K562 (cell line): Measurements from ENCODE around the gene GRIP1. TPM values are rescaled to one million over a fixed set of nuclear protein-coding genes. Genes with fewer than 3 reads are reported as not detected.
A peak's percentile ranks its signal among the peaks of the same experiment; 100 is the strongest.

Source experiments
- ATAC-seq: fragments of 200-7000 bp; cut with Tn5 transposase; 3 replicates; pipeline ENCODE4 v1.9.1; 2020; ENCODE audit warnings: moderate library complexity
- BruUV-seq: library from RNA; stranded (reverse); fragments of 400-500 nt; replicated peaks from 2 replicates; lab custom pipeline; 2021; lab: Mats Ljungman, UMichigan
- CTCF ChIA-PET: fragments of 300-600 bp; formaldehyde crosslinking; extraction: SDS; loops from one replicate; lab custom pipeline; 2021; ENCODE audit warnings: low intra/inter-chr PET ratio; lab: Yijun Ruan, JAX
- POLR2A ChIA-PET: fragments of 300-600, 350-650 bp; sonication (Branson Sonifier 250); formaldehyde crosslinking; extraction: SDS; loops from one replicate; lab custom pipeline; 2021; ENCODE audit warnings: antibody characterized with exemption, inconsistent platforms; lab: Yijun Ruan, JAX
- DNase-seq, 4 experiments: peaks; one replicate each; pipeline versions ENCODE4 v3.0.0 to v3.0.0-alpha.2; 2011 to 2018; ENCODE audit warnings: low spot score in 3 of 4, mixed read lengths in 3 of 4; ENCODE audit errors: extremely low read depth in 1 of 4
- FAIRE-seq: peaks from 2 replicates; lab custom pipeline; 2011; peaks lifted over from hg19 to GRCh38; lab: Jason Lieb, UNC
- H2AFZ ChIP-seq: 2 replicates; pipeline ENCODE4 v1.6.0; 2011; ENCODE audit warnings: low read depth, low read length, control low read depth, inconsistent platforms
- H3K27ac ChIP-seq: fragments of 200-600 bp; 3 replicates; pipeline ENCODE4 v1.8.0; 2011; ENCODE audit warnings: low read depth, mild to moderate bottlenecking, control low read depth, inconsistent platforms, low read length, moderate library complexity, mixed read lengths; ENCODE audit errors: extremely low read depth
- H3K27me3 ChIP-seq, 2 experiments: fragments of 300-600 bp in 1 of 2; 2 replicates in 1 of 2; 3 replicates in 1 of 2; pipeline versions ENCODE4 v1.6.0 to v1.8.0; 2011; ENCODE audit warnings: inconsistent platforms in 2 of 2, low read length in 2 of 2, mild to moderate bottlenecking in 1 of 2, mixed read lengths in 1 of 2, moderate library complexity in 1 of 2; ENCODE audit not compliant: control insufficient read depth in 2 of 2, insufficient read depth in 2 of 2
- H3K36me3 ChIP-seq: fragments of 300-600 bp; 3 replicates; pipeline ENCODE4 v1.8.0; 2011; ENCODE audit warnings: mild to moderate bottlenecking, low read length, inconsistent platforms; ENCODE audit not compliant: control insufficient read depth, insufficient read depth
- H3K4me1 ChIP-seq, 2 experiments: fragments of 200-600 bp in 1 of 2; replicated peaks in 1 of 2; 2 replicates in 1 of 2; 3 replicates in 1 of 2; pipeline versions ENCODE4 v1.5.1 to v1.8.0; 2011; ENCODE audit warnings: inconsistent platforms in 2 of 2, low read length in 2 of 2, mild to moderate bottlenecking in 1 of 2, mixed read lengths in 1 of 2, moderate library complexity in 1 of 2; ENCODE audit not compliant: control insufficient read depth in 2 of 2, insufficient read depth in 2 of 2
- H3K4me2 ChIP-seq: 2 replicates; pipeline ENCODE4 v1.6.1; 2011; ENCODE audit warnings: low read length, control low read depth, inconsistent platforms, mixed read lengths; ENCODE audit not compliant: insufficient read depth
- H3K4me3 ChIP-seq: fragments of 200-600 bp; sonication (generic), shearing (Covaris generic); 2 replicates; pipeline ENCODE4 v1.5.1; 2016; ENCODE audit warnings: control low read depth, inconsistent platforms
- H3K79me2 ChIP-seq: fragments of 200-600 bp; 3 replicates; pipeline ENCODE4 v1.8.0; 2011; ENCODE audit warnings: low read length, inconsistent platforms; ENCODE audit not compliant: control insufficient read depth, insufficient read depth
- H3K9ac ChIP-seq, 2 experiments: 2 replicates each; pipeline versions ENCODE4 v1.6.0 to v1.6.1; 2011; ENCODE audit warnings: low read depth in 2 of 2, low read length in 2 of 2, control low read depth in 1 of 2, inconsistent platforms in 1 of 2, mild to moderate bottlenecking in 1 of 2, mixed read lengths in 1 of 2; ENCODE audit not compliant: insufficient read depth in 1 of 2
- H3K9me1 ChIP-seq: one replicate; pipeline ENCODE4 v1.6.0; 2011; ENCODE audit warnings: inconsistent platforms, mild to moderate bottlenecking, low read length, moderate library complexity; ENCODE audit not compliant: control insufficient read depth, insufficient read depth
- H3K9me3 ChIP-seq: replicated peaks from 2 replicates; pipeline ENCODE4 v1.5.1; 2011; ENCODE audit warnings: low read depth, low read length, inconsistent platforms; ENCODE audit not compliant: control insufficient read depth, insufficient read depth
- H4K20me1 ChIP-seq: replicated peaks from 2 replicates; pipeline ENCODE4 v1.6.1; 2011; ENCODE audit warnings: low read length, inconsistent platforms, mixed read lengths; ENCODE audit not compliant: control insufficient read depth, insufficient read depth
- CHAMP1 ChIP-seq: fragments of 450-650 bp; IDR thresholded peaks from 2 replicates; pipeline ENCODE4 v1.6.1; 2016; ENCODE audit warnings: mild to moderate bottlenecking
- E2F4 ChIP-seq: sonication (generic); formaldehyde crosslinking; IDR thresholded peaks from 2 replicates; pipeline ENCODE4 v1.8.0; 2022; ENCODE audit warnings: mild to moderate bottlenecking, low read depth, missing genetic modification reagents
- HDAC6 ChIP-seq: IDR thresholded peaks from 2 replicates; pipeline ENCODE4 v1.6.1; 2012; ENCODE audit warnings: low read depth, mild to moderate bottlenecking, control low read depth, inconsistent platforms, low read length, moderate library complexity
- HEY1 ChIP-seq: fragments of 250-450 bp; sonication (Bioruptor Pico); IDR thresholded peaks from 2 replicates; pipeline ENCODE4 v1.5.0; 2020; ENCODE audit warnings: mild to moderate bottlenecking, moderate library complexity, borderline replicate concordance
- L3MBTL2 ChIP-seq: fragments of 450-650 bp; IDR thresholded peaks from 2 replicates; pipeline ENCODE4 v1.6.1; 2016; ENCODE audit warnings: mild to moderate bottlenecking, moderate library complexity
- MCM3 ChIP-seq: fragments of 450-650 bp; IDR thresholded peaks from 2 replicates; pipeline ENCODE4 v1.6.1; 2016
- PATZ1 ChIP-seq: fragments of 250-450 bp; sonication (Bioruptor Pico); IDR thresholded peaks from 2 replicates; pipeline ENCODE4 v1.5.0; 2020; ENCODE audit warnings: mild to moderate bottlenecking, borderline replicate concordance
- POLR2G ChIP-seq: fragments of 200-400 bp; formaldehyde crosslinking; IDR thresholded peaks from 2 replicates; pipeline ENCODE4 v1.6.1; 2017; ENCODE audit warnings: low read depth, mild to moderate bottlenecking, antibody characterized with exemption, low read length, moderate library complexity
- PREB ChIP-seq: sonication (generic); formaldehyde crosslinking; IDR thresholded peaks from 2 replicates; pipeline ENCODE4 v1.8.1; 2023; ENCODE audit warnings: mild to moderate bottlenecking, missing genetic modification reagents
- SP2 ChIP-seq: IDR thresholded peaks from 2 replicates; pipeline ENCODE4 v1.6.1; 2011; ENCODE audit warnings: mild to moderate bottlenecking, low read depth, low read length, moderate library complexity; ENCODE audit not compliant: poor library complexity, severe bottlenecking; ENCODE audit errors: extremely low read depth
- TAF9B ChIP-seq: fragments of 450-650 bp; IDR thresholded peaks from 2 replicates; pipeline ENCODE4 v1.6.1; 2018; ENCODE audit warnings: mild to moderate bottlenecking; ENCODE audit not compliant: partially characterized antibody
- ZC3H11A ChIP-seq: IDR thresholded peaks from 2 replicates; pipeline ENCODE4 v1.6.1; 2012; ENCODE audit warnings: low read depth, low read length, improper control_type of control experiment
- ZNF274 ChIP-seq: IDR thresholded peaks from 2 replicates; pipeline ENCODE4 v1.6.1; 2011; ENCODE audit warnings: low read depth, mild to moderate bottlenecking, low read length, moderate library complexity, borderline replicate concordance
- ZNF584 ChIP-seq: fragments of 200-800 bp; sonication (Bioruptor generic); IDR thresholded peaks from 2 replicates; pipeline ENCODE4 v1.6.1; 2016; ENCODE audit warnings: low read depth, mild to moderate bottlenecking, missing genetic modification characterization, missing compliant biosample characterization
- WGBS: fragments of 100-300 bp; shearing (Covaris generic); methylation state at CpG from one replicate; pipeline ENCODE4 v1.1.6; 2016; ENCODE audit warnings: low coverage, mixed read lengths; ENCODE audit not compliant: insufficient coverage; ENCODE audit errors: missing lambda C conversion rate; 5-methylcytosine and 5-hydroxymethylcytosine counted together
- in situ Hi-C: fragments of 300-500 bp; cut with MboI; formaldehyde crosslinking; loops from 4 replicates; pipeline ENCODE4 v1.15.0; 2018; ENCODE audit warnings: inconsistent platforms, mixed read lengths
- intact Hi-C: fragments of 100-400 bp; cut with micrococcal nuclease; formaldehyde crosslinking; loops from 2 replicates; pipeline ENCODE4 v1.14.2; 2022
- polyA plus RNA-seq, 8 experiments: library from polyadenylated mRNA; depleted of rRNA in 4 of 8; stranded (reverse) in 5 of 8; unstranded in 3 of 8; fragments of >200 nt; fragmentation: Nextera tagmentation in 2 of 8; fragmentation: Illumina TruSeq in 1 of 8; extraction: Ambion mirVana in 2 of 8; extraction: Trizol in 1 of 8; gene quantifications; 2 replicates each; pipeline versions ENCODE4 v1.2.1 to v1.2.3, GENCODE V29; 2011 to 2014; ENCODE audit warnings: inconsistent platforms in 1 of 8, missing spikeins in 1 of 8
- total RNA-seq, 7 experiments: library from RNA; depleted of rRNA in 6 of 7; stranded (reverse); fragments of >200 nt in 6 of 7; fragmentation: Illumina TruSeq in 2 of 7; extraction: Trizol in 2 of 7; gene quantifications; 2 replicates each; pipeline versions ENCODE4 v1.2.1 to v1.2.3, GENCODE V29; 2011 to 2021; ENCODE audit warnings: low replicate concordance in 1 of 7

The GRIP1 gene
- total and polyA plus RNA-seq, 9 of the 15 experiments (the other 6 are each of a cell fraction or from before 2014, with no cell fraction given) = 0.28 to 1.2 (median 0.45) TPM

- TF ChIP-seq ZNF584 (CRISPR knock-in tag) = peak; percentile 60; the same call in 1 of the 2 replicates
Observed at GRCh38 chr12:66548338-66549049, 130.4 kb downstream of the GRIP1 start (continued).

- ATAC-seq (no peak), FAIRE-seq (no peak), DNase-seq (no peak)
- ChIA-PET POLR2A (no interaction called here), CTCF (no interaction called here)
- 0% methylated on average over 1 of the region's 1 CpG for WGBS
- Histone ChIP-seq H3K27ac (no peak overlapping the region), H3K4me1 (no peaks in the 10 kb centered on the region), H4K20me1 (no peaks in the 10 kb centered on the region), H3K9me1 (no peaks in the 10 kb centered on the region), H3K27me3 (no peaks in the 10 kb centered on the region), H3K79me2 (no peaks in the 10 kb centered on the region), H3K36me3 (no peaks in the 10 kb centered on the region), H3K4me3 (no peak overlapping the region), H3K4me2 (no peak overlapping the region), H3K9ac (no peak overlapping the region), H3K9me3 (no peaks in the 10 kb centered on the region), H2AFZ (no peak overlapping the region)
- in situ Hi-C loops = no loop called here
- no TSS peak for BruUV-seq
- intact Hi-C loops = no loop called here
- TF ChIP-seq ZNF274 (no peak), E2F4 (CRISPR knock-in tag) (no peak), POLR2G (no peak), PREB (CRISPR knock-in tag) (no peak), ZC3H11A (no peak), HDAC6 (no peak), HEY1 (CRISPR knock-in tag) (no peak), TAF9B (no peak), PATZ1 (no peak), CHAMP1 (no peak), SP2 (no peak), L3MBTL2 (no peak), MCM3 (no peak)
Observed at GRCh38 chr12:66541426-66541825, 137.4 kb downstream of the GRIP1 start.
